ENCODE results near the gene IDH3B.

Gene IDH3B

DNA sequence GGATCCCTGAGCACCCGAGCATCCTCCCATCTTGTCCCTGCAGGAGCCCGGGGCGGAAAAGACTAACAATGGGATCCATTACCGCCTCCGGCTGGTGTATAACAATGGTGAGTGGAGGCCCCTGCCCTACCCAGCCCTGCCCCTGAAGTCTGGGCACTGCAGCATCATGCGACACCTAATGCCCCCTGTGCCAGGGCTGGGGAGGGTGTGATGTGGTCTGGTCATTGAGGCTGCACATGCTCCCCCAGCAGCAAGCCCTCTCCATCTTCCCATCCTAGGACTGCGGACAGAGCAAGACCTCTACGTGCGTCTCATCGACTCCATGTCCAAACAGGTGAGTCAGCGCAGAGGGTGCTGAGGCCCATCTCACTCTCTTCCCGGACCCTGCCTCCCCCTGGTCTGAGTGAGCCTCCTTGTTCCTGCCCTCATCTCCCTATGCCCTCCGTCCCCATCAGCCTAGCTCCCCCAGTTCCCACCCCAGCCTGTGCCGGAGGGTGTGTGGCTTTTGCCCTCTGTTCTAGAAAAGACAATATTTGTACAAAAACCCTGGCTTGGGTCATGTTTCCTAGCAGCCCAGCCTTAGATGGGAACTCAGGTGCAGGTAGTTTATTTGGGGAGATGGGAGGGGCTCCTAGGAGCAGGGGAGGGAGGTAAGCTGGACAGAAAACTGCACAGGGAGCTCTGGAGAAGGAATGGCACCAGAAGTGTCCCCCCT lies 42.1 kb upstream of the IDH3B start:
- Histone ChIP-seq H3K27me3 (replicated peaks; ENCODE audit: insufficient read depth, low read length) (no peaks in the 10 kb centered on the region), H3K9me3 (replicated peaks; ENCODE audit: insufficient read depth, low read length) (no peaks in the 10 kb centered on the region), H2AFZ (ENCODE audit: low read length) (no peak overlapping the region), H3K36me3 (replicated peaks; ENCODE audit: insufficient read depth, low read length) (no peaks in the 10 kb centered on the region), H3K4me3 (ENCODE audit: low read length) (no peak overlapping the region), H3F3A (ENCODE audit: insufficient read depth, low read length) (no peaks in the 10 kb centered on the region), H3K9ac (ENCODE audit: low read length) (no peak overlapping the region), H4K20me1 (ENCODE audit: insufficient read depth, low read length) (no peaks in the 10 kb centered on the region), H3K4me1 (ENCODE audit: low read length) (no peaks in the 10 kb centered on the region), H3K27ac (ENCODE audit: low read length) (no peak overlapping the region), H3K4me2 (ENCODE audit: low read depth, low read length) (no peak overlapping the region), H3K79me2 (ENCODE audit: low read length) (no peaks in the 10 kb centered on the region), H3K9me2 (replicated peaks; ENCODE audit: insufficient read depth, low read length) (no peaks in the 10 kb centered on the region)
- TF ChIP-seq EZH2phosphoT487 (IDR thresholded peaks at IDR 0.05; ENCODE audit: low read length) (no peak), EZH2 (optimal IDR thresholded peaks at IDR 0.05; ENCODE audit: low read depth, low read length) (no peak)
- TF ChIP-seq, protein P1, sequence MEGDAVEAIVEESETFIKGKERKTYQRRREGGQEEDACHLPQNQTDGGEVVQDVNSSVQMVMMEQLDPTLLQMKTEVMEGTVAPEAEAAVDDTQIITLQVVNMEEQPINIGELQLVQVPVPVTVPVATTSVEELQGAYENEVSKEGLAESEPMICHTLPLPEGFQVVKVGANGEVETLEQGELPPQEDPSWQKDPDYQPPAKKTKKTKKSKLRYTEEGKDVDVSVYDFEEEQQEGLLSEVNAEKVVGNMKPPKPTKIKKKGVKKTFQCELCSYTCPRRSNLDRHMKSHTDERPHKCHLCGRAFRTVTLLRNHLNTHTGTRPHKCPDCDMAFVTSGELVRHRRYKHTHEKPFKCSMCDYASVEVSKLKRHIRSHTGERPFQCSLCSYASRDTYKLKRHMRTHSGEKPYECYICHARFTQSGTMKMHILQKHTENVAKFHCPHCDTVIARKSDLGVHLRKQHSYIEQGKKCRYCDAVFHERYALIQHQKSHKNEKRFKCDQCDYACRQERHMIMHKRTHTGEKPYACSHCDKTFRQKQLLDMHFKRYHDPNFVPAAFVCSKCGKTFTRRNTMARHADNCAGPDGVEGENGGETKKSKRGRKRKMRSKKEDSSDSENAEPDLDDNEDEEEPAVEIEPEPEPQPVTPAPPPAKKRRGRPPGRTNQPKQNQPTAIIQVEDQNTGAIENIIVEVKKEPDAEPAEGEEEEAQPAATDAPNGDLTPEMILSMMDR (IDR thresholded peaks at IDR 0.05; ENCODE audit: low read length) = no peak
- DNase-seq = no peak

DNA sequence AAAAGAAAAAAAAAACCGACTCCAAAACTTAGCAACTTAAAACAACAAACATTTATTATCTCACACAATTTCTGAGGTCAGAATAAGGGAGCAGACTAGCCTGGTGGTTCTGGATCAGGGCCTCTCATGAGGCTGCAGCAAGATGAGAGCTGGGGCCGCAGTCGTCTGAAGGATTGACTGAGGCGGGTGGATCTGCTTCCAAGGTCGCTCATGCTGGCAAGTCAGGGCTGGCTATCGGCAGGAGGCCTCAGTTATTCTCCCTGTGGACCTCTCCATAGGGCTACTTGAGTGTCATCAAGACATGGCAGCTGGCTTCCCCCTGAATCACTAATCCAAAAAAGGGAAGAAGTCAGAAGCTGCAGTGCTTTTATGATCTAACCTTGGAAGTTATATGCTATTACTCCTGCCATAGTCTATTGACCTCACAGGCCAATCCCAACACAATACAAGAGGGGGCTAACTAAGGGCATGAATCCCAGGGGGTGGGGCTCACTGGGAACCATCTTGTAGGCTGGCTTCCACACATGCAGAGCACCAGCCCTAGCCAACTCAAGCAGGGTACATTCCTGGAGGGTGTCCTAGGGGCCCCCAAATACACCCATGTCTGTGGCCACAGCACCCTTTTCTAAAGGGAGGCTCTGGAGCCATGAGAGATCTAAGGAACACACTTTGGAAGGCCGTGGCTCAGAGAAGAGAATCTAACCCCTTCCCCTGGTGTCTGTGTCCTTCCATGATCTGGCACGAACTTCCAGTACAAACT lies 39.9 kb upstream of the IDH3B start:
- Histone ChIP-seq H3K9me2 (replicated peaks; ENCODE audit: insufficient read depth, low read length) (no peaks in the 10 kb centered on the region), H4K20me1 (ENCODE audit: insufficient read depth, low read length) (no peaks in the 10 kb centered on the region), H2AFZ (ENCODE audit: low read length) (no peak overlapping the region), H3K9ac (ENCODE audit: low read length) (no peak overlapping the region), H3K27ac (ENCODE audit: low read length) (no peak overlapping the region), H3K4me1 (ENCODE audit: low read length) (no peaks in the 10 kb centered on the region), H3K27me3 (replicated peaks; ENCODE audit: insufficient read depth, low read length) (no peaks in the 10 kb centered on the region), H3K9me3 (replicated peaks; ENCODE audit: insufficient read depth, low read length) (no peaks in the 10 kb centered on the region), H3K36me3 (replicated peaks; ENCODE audit: insufficient read depth, low read length) (no peaks in the 10 kb centered on the region), H3F3A (ENCODE audit: insufficient read depth, low read length) (no peaks in the 10 kb centered on the region), H3K4me2 (ENCODE audit: low read depth, low read length) (no peak overlapping the region), H3K79me2 (ENCODE audit: low read length) (no peaks in the 10 kb centered on the region), H3K4me3 (ENCODE audit: low read length) (no peak overlapping the region)
- TF ChIP-seq EZH2phosphoT487 (IDR thresholded peaks at IDR 0.05; ENCODE audit: low read length) (no peak), EZH2 (optimal IDR thresholded peaks at IDR 0.05; ENCODE audit: low read depth, low read length) (no peak)
- TF ChIP-seq, protein P1 (IDR thresholded peaks at IDR 0.05; ENCODE audit: low read length) = no peak
- no peak for DNase-seq

DNA sequence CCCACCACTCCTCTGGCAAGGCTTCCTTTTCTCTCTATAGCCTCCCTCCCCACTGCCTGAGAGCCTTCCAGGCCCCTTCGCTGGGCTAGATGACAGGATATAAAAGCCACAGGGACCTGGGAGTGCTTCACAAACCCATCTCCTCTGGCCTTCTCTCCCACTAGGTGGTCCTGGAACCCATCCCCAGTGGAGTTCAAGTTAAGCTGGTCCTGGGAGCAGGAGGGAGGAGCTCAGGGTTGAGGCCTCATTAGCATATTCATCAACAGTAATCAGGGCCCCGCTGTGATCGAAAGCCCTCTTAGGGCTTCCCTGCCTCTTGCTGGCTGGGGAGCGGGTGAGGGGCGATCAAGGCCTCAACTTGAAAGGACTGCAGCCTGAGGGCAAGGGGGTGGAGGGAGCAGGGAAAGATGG lies 37.7 kb upstream of the IDH3B start:
- H3K4me2 ChIP-seq (ENCODE audit: low read depth, low read length) = no peak overlapping the region
- no peak overlapping the region for H3K9ac ChIP-seq (ENCODE audit: low read length)
- no peaks in the 10 kb centered on the region for H3K9me3 ChIP-seq (replicated peaks; ENCODE audit: insufficient read depth, low read length)
- no peaks in the 10 kb centered on the region for H3K79me2 ChIP-seq (ENCODE audit: low read length)
- H3K4me3 ChIP-seq (ENCODE audit: low read length) = no peak overlapping the region
- no peak overlapping the region for H3K27ac ChIP-seq (ENCODE audit: low read length)
- no peaks in the 10 kb centered on the region for H3K9me2 ChIP-seq (replicated peaks; ENCODE audit: insufficient read depth, low read length)
- no peaks in the 10 kb centered on the region for H3F3A ChIP-seq (ENCODE audit: insufficient read depth, low read length)
- TF ChIP-seq EZH2 (optimal IDR thresholded peaks at IDR 0.05; ENCODE audit: low read depth, low read length) (no peak), EZH2phosphoT487 (IDR thresholded peaks at IDR 0.05; ENCODE audit: low read length) (no peak)
- TF ChIP-seq, protein P1 (IDR thresholded peaks at IDR 0.05; ENCODE audit: low read length) = no peak
- no peaks in the 10 kb centered on the region for H3K4me1 ChIP-seq (ENCODE audit: low read length)
- H3K36me3 ChIP-seq (replicated peaks; ENCODE audit: insufficient read depth, low read length) = no peaks in the 10 kb centered on the region
- no peak for DNase-seq
- H2AFZ ChIP-seq (ENCODE audit: low read length) = no peak overlapping the region
- H4K20me1 ChIP-seq (ENCODE audit: insufficient read depth, low read length) = no peaks in the 10 kb centered on the region
- H3K27me3 ChIP-seq (replicated peaks; ENCODE audit: insufficient read depth, low read length) = no peaks in the 10 kb centered on the region

Data from MM.1S (cell line).